ENCODE data around the gene PRKAG1.

The PRKAG1 gene

GRCh38 chr12:49030714-49031572 is 12.4 kb upstream of the PRKAG1 start:
- DNase-seq, result no peak

DNA sequence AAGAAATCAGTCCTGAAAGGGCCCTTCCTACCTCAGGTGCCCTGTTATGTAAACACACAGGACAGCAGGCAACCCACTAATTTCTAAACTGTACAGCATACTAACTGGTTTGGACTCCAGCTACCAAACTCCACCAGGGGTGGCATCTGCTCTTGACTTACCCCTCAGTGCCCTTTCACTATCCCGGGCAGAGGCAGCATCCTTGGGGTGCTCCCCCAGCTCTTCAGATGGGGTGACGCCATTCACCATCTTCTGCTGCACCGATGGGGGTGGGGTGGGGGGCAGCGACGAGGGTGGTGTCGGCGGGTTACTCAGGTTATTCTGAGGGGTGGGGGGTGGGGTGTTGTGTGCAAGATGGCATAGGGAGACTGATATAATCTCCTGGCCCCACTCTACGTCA is 11.5 kb upstream of the PRKAG1 start:
- no peak for DNase-seq

DNA sequence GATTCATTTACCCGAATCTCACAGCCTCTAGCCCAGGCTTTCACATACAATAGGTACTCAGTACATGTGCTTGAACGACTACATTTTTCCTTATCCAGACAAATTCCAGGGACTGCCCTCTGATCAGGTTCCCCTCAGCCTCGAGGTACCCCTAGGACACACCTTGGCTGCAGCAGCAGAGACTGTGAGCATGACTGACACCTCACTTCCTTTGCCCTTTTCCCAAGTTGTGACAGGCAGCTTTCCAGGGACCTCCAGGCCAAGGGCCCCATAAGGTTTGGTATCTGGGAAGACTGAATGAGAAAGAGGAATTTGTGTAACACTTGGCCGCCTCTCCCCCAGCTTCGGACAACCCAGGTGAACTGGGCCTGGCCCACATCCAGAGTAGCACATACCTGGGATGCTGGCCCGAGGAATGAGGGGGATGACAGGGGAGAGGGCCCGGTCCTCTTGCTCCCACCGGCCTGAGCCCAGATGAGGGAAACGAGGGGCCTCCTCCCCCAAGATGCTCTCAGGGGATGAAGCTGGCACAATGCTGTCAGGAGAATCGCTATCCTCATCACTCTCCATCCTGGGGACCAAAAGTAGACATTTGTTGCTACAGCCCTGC is 10.2 kb upstream of the PRKAG1 start:
- DNase-seq, result no peak

DNA sequence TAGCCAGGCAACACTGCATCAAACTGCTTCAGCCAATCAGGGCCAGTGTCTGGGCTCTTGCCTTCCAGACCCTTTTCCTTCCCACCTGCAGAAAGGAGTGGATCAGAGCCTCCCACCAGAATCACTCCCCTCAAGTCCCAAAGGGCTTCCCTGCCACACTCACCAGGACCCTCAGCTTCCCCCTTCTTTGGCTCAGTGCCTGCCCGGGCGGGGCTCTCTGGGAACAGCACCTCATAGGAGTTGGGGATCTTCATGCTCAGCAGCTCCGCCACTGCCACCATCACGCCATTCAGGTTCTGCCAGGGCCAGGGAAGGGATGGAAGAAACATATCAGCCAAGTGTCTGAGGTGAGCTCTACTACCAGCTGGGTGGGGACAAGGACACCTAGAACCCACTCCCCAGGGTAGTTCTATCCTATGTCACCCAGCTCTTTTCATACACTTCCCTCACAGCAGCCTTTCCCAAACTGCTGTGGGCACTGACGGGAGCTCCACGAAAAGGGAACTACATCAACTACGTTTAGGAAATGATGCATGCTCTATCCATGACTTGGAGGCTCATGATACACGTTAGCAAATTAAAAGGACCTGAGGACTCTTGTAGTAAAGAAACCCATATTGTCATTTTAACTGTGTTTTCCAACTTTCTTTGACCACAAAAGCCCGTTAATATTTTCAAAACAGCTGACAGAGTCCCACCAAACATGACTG is 9.4 kb upstream of the PRKAG1 start:
- no peak for DNase-seq

DNA sequence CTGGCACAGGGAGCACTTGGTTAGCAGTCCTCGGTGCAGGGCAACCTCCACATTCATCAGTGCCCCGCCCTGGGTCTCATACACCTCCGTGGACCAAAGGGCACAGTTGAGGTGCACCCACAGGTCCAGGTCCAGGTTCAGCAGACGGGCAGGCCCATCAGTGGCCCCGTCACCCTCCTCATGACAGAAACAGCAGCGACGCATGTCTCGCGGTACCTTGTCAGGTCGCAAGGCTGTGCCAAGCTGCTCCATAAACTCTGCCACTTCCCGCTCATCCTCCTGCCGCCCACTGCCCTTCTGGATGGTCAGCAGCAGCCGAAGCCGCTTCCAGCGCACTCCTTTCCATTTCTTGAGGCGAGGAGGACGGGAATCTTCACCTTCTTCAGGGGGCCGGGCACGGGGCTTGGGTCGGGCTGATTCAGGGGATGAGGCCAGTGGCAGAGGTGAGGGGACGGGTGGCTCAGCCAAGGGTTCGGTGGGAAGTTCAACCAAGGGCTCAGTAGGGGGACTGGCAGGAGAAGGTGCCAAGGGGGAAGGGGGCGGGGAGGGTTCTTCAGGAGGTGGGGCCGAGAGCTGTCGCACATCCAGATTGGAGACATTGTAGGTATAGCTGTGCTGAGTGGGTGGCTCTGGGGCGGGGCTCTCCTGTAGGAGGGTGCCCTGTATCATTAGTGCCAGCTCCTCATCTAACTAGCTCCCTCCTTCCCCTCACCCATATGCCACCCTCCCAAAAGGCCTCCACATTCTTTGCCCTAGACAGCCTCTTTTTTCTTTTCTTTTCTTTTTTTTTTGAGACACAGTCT is 8.3 kb upstream of the PRKAG1 start:
- no peak for DNase-seq

DNA sequence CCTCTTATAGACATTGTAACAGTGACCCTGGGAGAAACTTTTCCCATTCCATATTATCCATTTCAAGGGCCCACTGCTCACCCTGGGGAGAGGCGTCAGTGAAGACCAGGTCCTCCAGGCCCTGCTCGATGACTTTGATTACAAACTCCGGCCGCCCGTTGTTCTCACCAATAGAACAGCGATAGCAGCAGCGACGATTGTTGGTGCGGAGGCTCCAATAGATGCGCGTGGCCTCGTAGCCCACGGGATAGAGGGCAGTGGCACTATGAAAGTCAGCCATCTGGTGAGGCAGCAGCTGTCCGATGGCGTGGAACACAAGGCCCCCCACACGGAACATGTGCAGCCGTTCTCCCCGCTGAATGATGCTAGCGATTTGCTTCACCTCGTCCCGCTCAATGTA is 7.5 kb upstream of the PRKAG1 start:
- no peak for DNase-seq

DNA sequence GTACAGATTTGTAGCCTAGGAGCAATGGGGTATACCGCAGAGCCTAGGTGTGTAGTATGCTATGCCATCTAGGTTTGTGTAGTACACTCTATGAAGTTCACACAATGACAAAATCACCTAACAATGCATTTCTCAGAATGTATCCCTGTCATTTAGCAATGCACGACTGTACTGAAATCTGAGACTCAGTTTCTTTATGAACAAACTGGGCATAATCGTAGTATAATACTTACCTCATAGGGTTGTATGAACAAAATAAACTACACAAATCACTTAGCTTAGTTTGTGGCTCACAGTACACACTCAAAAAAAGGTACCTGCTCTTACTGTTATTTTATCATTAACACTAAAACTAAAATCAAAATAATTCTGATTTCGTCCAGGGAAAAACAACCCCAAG is 6.9 kb upstream of the PRKAG1 start:
- DNase-seq, result no peak

- no peak for DNase-seq
Observed at GRCh38 chr12:49024543-49024942, 6.0 kb upstream of the PRKAG1 start.

DNA sequence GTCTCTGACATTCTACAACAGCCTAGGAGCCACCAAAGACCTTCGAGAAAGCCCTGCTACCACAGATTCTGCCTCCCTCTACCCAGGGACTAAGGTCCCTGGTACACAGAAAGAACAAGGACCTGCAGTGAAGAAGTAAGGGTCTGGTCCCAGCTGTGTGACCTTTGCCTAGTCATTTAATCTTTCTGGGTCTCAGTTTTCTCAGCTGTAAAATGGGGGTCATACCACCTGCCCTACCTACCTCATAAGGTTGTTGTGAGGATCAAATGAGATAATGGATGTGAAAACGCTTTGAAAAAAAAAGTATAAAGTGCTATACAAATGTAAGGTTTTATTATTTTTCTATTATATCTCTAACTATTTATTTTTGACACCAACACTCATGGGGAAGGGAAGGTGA is 5.2 kb upstream of the PRKAG1 start:
- DNase-seq, result no peak

- no peak for DNase-seq
Observed at GRCh38 chr12:49022558-49023178, 4.1 kb upstream of the PRKAG1 start.

GRCh38 chr12:49021292-49021915 is 2.8 kb upstream of the PRKAG1 start:
- no peak for DNase-seq

GRCh38 chr12:49020441-49020840 is 1.9 kb upstream of the PRKAG1 start:
- DNase-seq, result no peak

DNA sequence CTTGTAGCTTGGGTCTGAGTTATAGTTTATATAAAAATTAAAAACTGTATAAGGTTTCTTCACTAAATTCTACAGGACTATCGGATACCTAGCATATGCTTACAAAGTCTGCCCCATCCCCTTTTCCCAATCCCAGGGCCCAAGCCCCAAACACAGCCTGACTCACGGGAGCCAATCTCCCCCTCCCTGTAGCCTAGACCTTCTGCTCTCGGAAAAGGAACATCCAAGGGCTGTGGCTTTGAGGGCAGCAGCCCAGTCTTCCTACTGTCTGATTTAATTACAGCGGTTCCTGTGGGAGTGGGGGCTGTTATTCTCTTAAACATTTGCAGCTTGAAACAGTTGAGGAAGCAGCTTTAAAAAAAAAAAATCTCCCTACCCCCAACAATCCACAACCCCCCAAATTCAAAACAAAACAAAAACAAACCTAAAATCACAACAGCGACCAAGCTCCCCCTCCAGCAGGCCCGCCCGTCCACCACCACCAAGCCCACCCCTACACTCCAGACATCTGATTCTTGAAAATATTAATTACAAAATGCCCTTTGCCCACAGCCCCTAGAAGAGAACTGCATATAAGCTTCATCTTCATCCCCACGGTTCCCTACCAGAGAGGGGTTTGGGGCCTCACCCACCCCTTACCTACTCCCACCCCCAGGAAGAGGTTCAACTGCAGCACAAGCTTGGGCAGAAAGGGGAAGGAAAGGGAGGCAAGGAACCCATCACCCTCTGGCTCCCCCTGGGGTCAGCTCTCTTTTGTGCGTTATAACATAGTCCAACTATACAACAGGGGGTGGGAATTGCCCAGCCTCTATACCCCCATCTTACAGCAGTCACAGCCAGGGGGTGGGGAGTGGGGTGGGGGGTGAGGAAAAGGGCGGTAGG is 1.1 kb upstream of the PRKAG1 start:
- DNase-seq, result peak; percentile 29 to 32

DNA sequence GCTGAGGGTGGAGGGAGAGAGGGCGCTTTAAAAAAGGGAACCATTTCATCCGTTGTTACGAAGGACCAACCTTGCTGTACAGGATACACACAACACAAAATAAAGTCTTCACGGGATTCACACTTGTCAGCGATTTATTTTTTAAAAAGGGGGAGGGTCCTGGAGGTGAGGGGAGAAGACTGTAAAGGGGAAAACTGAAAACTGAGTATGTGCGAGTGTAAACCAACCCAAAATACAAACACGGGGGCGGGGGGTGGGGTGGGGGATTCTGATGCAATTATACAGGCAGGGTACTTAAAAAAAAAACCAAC is 499 bp upstream of the PRKAG1 start:
- DNase-seq, result no peak

DNA sequence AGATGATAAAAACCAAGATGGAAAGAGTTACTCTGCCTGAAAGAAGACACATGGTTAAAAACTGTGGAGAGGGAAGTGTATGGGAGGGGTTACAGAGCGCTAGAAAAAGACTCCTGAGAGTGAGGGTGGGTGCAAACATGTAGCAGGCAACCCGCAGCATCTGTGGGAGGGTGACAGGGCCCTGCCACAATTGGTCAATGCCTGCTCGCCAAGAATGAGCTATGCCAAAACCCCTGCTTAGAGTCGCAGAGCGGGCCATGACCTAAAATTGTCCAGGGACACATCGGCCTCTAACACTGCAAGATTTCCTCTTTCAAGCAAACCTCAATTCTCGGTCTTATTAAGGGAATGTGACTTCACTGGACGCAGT is 700 bp downstream of the PRKAG1 start:
- no peak for DNase-seq

GRCh38 chr12:49015196-49015595 is 3.4 kb downstream of the PRKAG1 start:
- DNase-seq, result no peak

DNA sequence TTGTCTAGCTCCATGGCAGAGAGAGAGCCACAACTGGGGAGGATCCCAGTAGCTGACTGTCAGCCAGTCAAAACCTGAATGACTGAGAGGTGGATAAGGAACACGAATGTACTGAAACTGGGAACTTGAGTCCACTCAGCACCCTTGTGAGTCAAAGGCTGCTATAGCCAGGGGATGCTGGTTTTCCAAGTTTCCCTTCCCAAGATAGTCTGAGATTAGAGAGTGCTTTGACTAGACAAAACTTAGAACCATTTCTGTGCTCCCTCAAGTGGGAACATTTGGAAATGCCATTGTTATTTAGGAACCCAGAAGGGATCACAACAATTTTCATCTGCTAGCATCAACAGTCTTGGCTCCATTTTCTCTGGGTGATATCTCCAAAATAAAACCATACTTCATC is 4.0 kb downstream of the PRKAG1 start:
- DNase-seq, result no peak

- no peak for DNase-seq
Observed at GRCh38 chr12:49013428-49013827, 5.1 kb downstream of the PRKAG1 start.

DNA sequence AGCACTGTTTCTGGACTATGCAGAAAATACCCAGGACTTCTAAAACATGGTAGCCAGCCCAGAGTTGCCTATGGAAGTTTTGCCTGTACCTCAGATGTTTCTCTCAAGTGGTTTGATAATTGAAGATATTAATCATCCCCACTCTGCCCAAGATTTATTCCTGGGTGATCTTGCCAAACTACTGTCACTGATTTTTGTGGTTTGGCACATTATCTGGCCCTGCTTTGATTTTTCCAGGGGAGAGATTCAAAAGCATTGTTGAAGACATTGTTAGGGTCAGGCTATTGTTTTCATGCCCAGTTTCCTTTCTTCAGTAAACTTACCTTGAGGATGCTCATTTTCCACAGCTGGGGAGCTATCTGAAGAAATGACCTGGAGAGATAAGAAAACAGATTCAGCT is 5.8 kb downstream of the PRKAG1 start:
- DNase-seq, result no peak

DNA sequence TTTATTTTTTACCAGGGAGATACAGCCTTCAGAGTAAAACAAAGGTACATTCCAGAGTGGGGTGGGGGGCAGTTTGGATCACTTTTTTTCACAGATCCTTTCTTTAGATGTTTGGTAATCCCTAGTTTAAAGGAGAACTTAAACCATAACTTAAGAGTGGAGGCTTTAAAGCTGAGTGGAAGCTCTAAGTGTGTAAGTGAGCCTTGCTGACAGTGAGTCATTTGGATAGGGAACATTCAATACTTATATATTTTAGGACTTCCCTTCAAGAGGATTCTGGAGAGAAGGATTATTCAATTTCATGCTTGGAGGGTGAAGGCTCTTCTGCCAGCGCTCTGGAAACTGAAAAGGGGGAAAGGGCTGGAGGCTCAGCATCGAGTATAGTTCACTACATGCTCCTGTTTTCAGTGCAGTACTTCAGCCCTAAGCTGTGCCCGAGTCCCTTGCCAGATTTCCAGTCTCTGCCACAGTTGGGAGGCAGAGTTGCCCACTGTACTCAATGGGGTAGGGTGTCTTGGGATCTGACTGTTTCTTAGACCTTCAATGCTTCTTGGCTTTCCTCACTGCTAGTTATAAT is 8.4 kb downstream of the PRKAG1 start:
- no peak for DNase-seq

- no peak for DNase-seq
Observed at GRCh38 chr12:49008943-49009342, 9.6 kb downstream of the PRKAG1 start.

Data from SW 1271 (cell line).